K562 (cell line): ENCODE data around the gene OR1D5. TPM values are rescaled to one million over a fixed set of nuclear protein-coding genes. Genes with fewer than 3 reads are reported as not detected.

ENCODE experiments used
- ATAC-seq: fragments of 200-7000 bp; cut with Tn5 transposase; 3 replicates; pipeline ENCODE4 v1.9.1; 2020; ENCODE audit warnings: moderate library complexity
- BruUV-seq: library from RNA; stranded (reverse); fragments of 400-500 nt; replicated peaks from 2 replicates; lab custom pipeline; 2021; lab: Mats Ljungman, UMichigan
- CTCF ChIA-PET: fragments of 300-600 bp; formaldehyde crosslinking; extraction: SDS; loops from one replicate; lab custom pipeline; 2021; ENCODE audit warnings: low intra/inter-chr PET ratio; lab: Yijun Ruan, JAX
- POLR2A ChIA-PET: fragments of 300-600, 350-650 bp; sonication (Branson Sonifier 250); formaldehyde crosslinking; extraction: SDS; loops from one replicate; lab custom pipeline; 2021; ENCODE audit warnings: antibody characterized with exemption, inconsistent platforms; lab: Yijun Ruan, JAX
- DNase-seq, 4 experiments: peaks; one replicate each; pipeline versions ENCODE4 v3.0.0 to v3.0.0-alpha.2; 2011 to 2018; ENCODE audit warnings: low spot score in 3 of 4, mixed read lengths in 3 of 4; ENCODE audit errors: extremely low read depth in 1 of 4
- FAIRE-seq: peaks from 2 replicates; lab custom pipeline; 2011; peaks lifted over from hg19 to GRCh38; lab: Jason Lieb, UNC
- H2AFZ ChIP-seq: 2 replicates; pipeline ENCODE4 v1.6.0; 2011; ENCODE audit warnings: low read depth, low read length, control low read depth, inconsistent platforms
- H3K27ac ChIP-seq: fragments of 200-600 bp; 3 replicates; pipeline ENCODE4 v1.8.0; 2011; ENCODE audit warnings: low read depth, mild to moderate bottlenecking, control low read depth, inconsistent platforms, low read length, moderate library complexity, mixed read lengths; ENCODE audit errors: extremely low read depth
- H3K27me3 ChIP-seq, 2 experiments: fragments of 300-600 bp in 1 of 2; 2 replicates in 1 of 2; 3 replicates in 1 of 2; pipeline versions ENCODE4 v1.6.0 to v1.8.0; 2011; ENCODE audit warnings: inconsistent platforms in 2 of 2, low read length in 2 of 2, mild to moderate bottlenecking in 1 of 2, mixed read lengths in 1 of 2, moderate library complexity in 1 of 2; ENCODE audit not compliant: control insufficient read depth in 2 of 2, insufficient read depth in 2 of 2
- H3K36me3 ChIP-seq: fragments of 300-600 bp; 3 replicates; pipeline ENCODE4 v1.8.0; 2011; ENCODE audit warnings: mild to moderate bottlenecking, low read length, inconsistent platforms; ENCODE audit not compliant: control insufficient read depth, insufficient read depth
- H3K4me1 ChIP-seq, 2 experiments: fragments of 200-600 bp in 1 of 2; replicated peaks in 1 of 2; 2 replicates in 1 of 2; 3 replicates in 1 of 2; pipeline versions ENCODE4 v1.5.1 to v1.8.0; 2011; ENCODE audit warnings: inconsistent platforms in 2 of 2, low read length in 2 of 2, mild to moderate bottlenecking in 1 of 2, mixed read lengths in 1 of 2, moderate library complexity in 1 of 2; ENCODE audit not compliant: control insufficient read depth in 2 of 2, insufficient read depth in 2 of 2
- H3K4me2 ChIP-seq: 2 replicates; pipeline ENCODE4 v1.6.1; 2011; ENCODE audit warnings: low read length, control low read depth, inconsistent platforms, mixed read lengths; ENCODE audit not compliant: insufficient read depth
- H3K4me3 ChIP-seq: fragments of 200-600 bp; sonication (generic), shearing (Covaris generic); 2 replicates; pipeline ENCODE4 v1.5.1; 2016; ENCODE audit warnings: control low read depth, inconsistent platforms
- H3K79me2 ChIP-seq: fragments of 200-600 bp; 3 replicates; pipeline ENCODE4 v1.8.0; 2011; ENCODE audit warnings: low read length, inconsistent platforms; ENCODE audit not compliant: control insufficient read depth, insufficient read depth
- H3K9ac ChIP-seq, 2 experiments: 2 replicates each; pipeline versions ENCODE4 v1.6.0 to v1.6.1; 2011; ENCODE audit warnings: low read depth in 2 of 2, low read length in 2 of 2, control low read depth in 1 of 2, inconsistent platforms in 1 of 2, mild to moderate bottlenecking in 1 of 2, mixed read lengths in 1 of 2; ENCODE audit not compliant: insufficient read depth in 1 of 2
- H3K9me1 ChIP-seq: one replicate; pipeline ENCODE4 v1.6.0; 2011; ENCODE audit warnings: inconsistent platforms, mild to moderate bottlenecking, low read length, moderate library complexity; ENCODE audit not compliant: control insufficient read depth, insufficient read depth
- H3K9me3 ChIP-seq: replicated peaks from 2 replicates; pipeline ENCODE4 v1.5.1; 2011; ENCODE audit warnings: low read depth, low read length, inconsistent platforms; ENCODE audit not compliant: control insufficient read depth, insufficient read depth
- H4K20me1 ChIP-seq: replicated peaks from 2 replicates; pipeline ENCODE4 v1.6.1; 2011; ENCODE audit warnings: low read length, inconsistent platforms, mixed read lengths; ENCODE audit not compliant: control insufficient read depth, insufficient read depth
- CCNT2 ChIP-seq: IDR thresholded peaks from 2 replicates; pipeline ENCODE4 v1.6.1; 2011; ENCODE audit warnings: borderline replicate concordance, low read depth, mild to moderate bottlenecking, moderate library complexity, mixed read lengths, low read length; ENCODE audit not compliant: insufficient read length; ENCODE audit errors: extremely low read depth
- CREB5 ChIP-seq: fragments of 250-450 bp; sonication (Bioruptor Pico); IDR thresholded peaks from 2 replicates; pipeline ENCODE4 v1.5.0; 2020; ENCODE audit warnings: mild to moderate bottlenecking
- CTCF ChIP-seq, 3 experiments: IDR thresholded peaks in 2 of 3; conservative IDR thresholded peaks in 1 of 3; 2 replicates each; pipeline ENCODE4 v1.5.1; 2011 to 2012; ENCODE audit warnings: low read length in 3 of 3, mild to moderate bottlenecking in 3 of 3, control low read depth in 2 of 3, improper control_type of control experiment in 1 of 3, inconsistent platforms in 1 of 3, low read depth in 1 of 3, mixed read lengths in 1 of 3, moderate library complexity in 1 of 3; ENCODE audit not compliant: insufficient read depth in 2 of 3
- MEF2A ChIP-seq: IDR thresholded peaks from 2 replicates; pipeline ENCODE4 v1.6.1; 2011; ENCODE audit warnings: low read depth, mild to moderate bottlenecking, low read length, moderate library complexity; ENCODE audit not compliant: control insufficient read depth
- PREB ChIP-seq: sonication (generic); formaldehyde crosslinking; IDR thresholded peaks from 2 replicates; pipeline ENCODE4 v1.8.1; 2023; ENCODE audit warnings: mild to moderate bottlenecking, missing genetic modification reagents
- PRMT5 ChIP-seq: sonication (generic); formaldehyde crosslinking; IDR thresholded peaks from 2 replicates; pipeline ENCODE4 v1.5.0; 2020; ENCODE audit warnings: missing genetic modification reagents
- RAD21 ChIP-seq, 2 experiments: fragments of 250-450 bp in 1 of 2; fragments of 450-650 bp in 1 of 2; sonication (Bioruptor Pico) in 1 of 2; formaldehyde crosslinking in 1 of 2; IDR thresholded peaks in 1 of 2; conservative IDR thresholded peaks in 1 of 2; 2 replicates each; pipeline versions ENCODE4 v1.4.0 to v1.8.0; 2020 to 2022; ENCODE audit warnings: mild to moderate bottlenecking in 2 of 2, moderate library complexity in 1 of 2
- SIX5 ChIP-seq, 2 experiments: IDR thresholded peaks; 2 replicates each; pipeline ENCODE4 v1.6.1; 2011; ENCODE audit warnings: low read length in 2 of 2, borderline replicate concordance in 1 of 2, low read depth in 1 of 2, mild to moderate bottlenecking in 1 of 2, moderate library complexity in 1 of 2; ENCODE audit not compliant: insufficient read depth in 1 of 2
- SMC3 ChIP-seq: conservative IDR thresholded peaks from 2 replicates; pipeline ENCODE4 v1.6.1; 2011; ENCODE audit warnings: low read depth, low read length, improper control_type of control experiment; ENCODE audit not compliant: insufficient read depth
- STAG1 ChIP-seq: sonication (generic); formaldehyde crosslinking; IDR thresholded peaks from 2 replicates; pipeline ENCODE4 v1.5.0; 2020; ENCODE audit warnings: missing genetic modification reagents, borderline replicate concordance
- ZC3H8 ChIP-seq: fragments of 450-650 bp; IDR thresholded peaks from 2 replicates; pipeline ENCODE4 v1.6.1; 2017
- ZSCAN32 ChIP-seq: fragments of 450-650 bp; formaldehyde crosslinking; IDR thresholded peaks from 2 replicates; pipeline ENCODE4 v1.4.0; 2020; ENCODE audit warnings: mild to moderate bottlenecking, moderate library complexity
- WGBS: fragments of 100-300 bp; shearing (Covaris generic); methylation state at CpG from one replicate; pipeline ENCODE4 v1.1.6; 2016; ENCODE audit warnings: low coverage, mixed read lengths; ENCODE audit not compliant: insufficient coverage; ENCODE audit errors: missing lambda C conversion rate; 5-methylcytosine and 5-hydroxymethylcytosine counted together
- in situ Hi-C: fragments of 300-500 bp; cut with MboI; formaldehyde crosslinking; loops from 4 replicates; pipeline ENCODE4 v1.15.0; 2018; ENCODE audit warnings: inconsistent platforms, mixed read lengths
- intact Hi-C: fragments of 100-400 bp; cut with micrococcal nuclease; formaldehyde crosslinking; loops from 2 replicates; pipeline ENCODE4 v1.14.2; 2022
- polyA plus RNA-seq, 8 experiments: library from polyadenylated mRNA; depleted of rRNA in 4 of 8; stranded (reverse) in 5 of 8; unstranded in 3 of 8; fragments of >200 nt; fragmentation: Nextera tagmentation in 2 of 8; fragmentation: Illumina TruSeq in 1 of 8; extraction: Ambion mirVana in 2 of 8; extraction: Trizol in 1 of 8; gene quantifications; 2 replicates each; pipeline versions ENCODE4 v1.2.1 to v1.2.3, GENCODE V29; 2011 to 2014; ENCODE audit warnings: inconsistent platforms in 1 of 8, missing spikeins in 1 of 8
- total RNA-seq, 7 experiments: library from RNA; depleted of rRNA in 6 of 7; stranded (reverse); fragments of >200 nt in 6 of 7; fragmentation: Illumina TruSeq in 2 of 7; extraction: Trizol in 2 of 7; gene quantifications; 2 replicates each; pipeline versions ENCODE4 v1.2.1 to v1.2.3, GENCODE V29; 2011 to 2021; ENCODE audit warnings: low replicate concordance in 1 of 7

The OR1D5 gene
- total and polyA plus RNA-seq, 9 of the 15 experiments (the other 6 are each of a cell fraction or from before 2014, with no cell fraction given) = not detected

- no peak overlapping the region for H3K9ac ChIP-seq
- H3K9me1 ChIP-seq = no peaks in the 10 kb centered on the region
- ATAC-seq (peak; percentile 94), FAIRE-seq (no peak), DNase-seq (peak; percentile 46 to 66 (median 65))
- H3K4me3 ChIP-seq = no peak overlapping the region
- H3K79me2 ChIP-seq = no peaks in the 10 kb centered on the region
- H3K9me3 ChIP-seq = no peaks in the 10 kb centered on the region
- H4K20me1 ChIP-seq = 0 out of 2 replicates have a peak, but pooled peaks cover 4% of the 10 kb centered on the region
- H3K27me3 ChIP-seq = peaks cover 2 to 11% of the 10 kb centered on the region in 2 experiments; a peak in 4 of 5 replicates
- no peaks in the 10 kb centered on the region for H3K36me3 ChIP-seq
- intact Hi-C loops = loop anchor here (5.0 kb wide), 1 partner anchor 166 kb away; no protein-coding TSS in a partner anchor
- no peak overlapping the region for H3K4me2 ChIP-seq
- in situ Hi-C loops = loop anchor here (25.0 kb wide), 1 partner anchor 176 kb away; no protein-coding TSS in a partner anchor
- BruUV-seq = no TSS peak
- H3K4me1 ChIP-seq = no peaks in the 10 kb centered on the region
- no peak overlapping the region for H3K27ac ChIP-seq
- POLR2A ChIA-PET = interaction anchor here (0.5 to 0.8 kb wide), 6 partner anchors 10 to 597 kb away, joined by 3 to 5 read pairs (median 4); no protein-coding TSS in a partner anchor
- 23% methylated on average over 7 of the region's 21 CpGs for WGBS
- CTCF ChIA-PET = interaction anchor here (0.6 to 1.5 kb wide), 3 partner anchors 164 to 194 kb away, joined by 3 to 7 read pairs (median 5); no protein-coding TSS in a partner anchor
- no peak overlapping the region for H2AFZ ChIP-seq
- no peak for TF ChIP-seq ZSCAN32
- TF ChIP-seq PRMT5 (CRISPR knock-in tag) = no peak
- TF ChIP-seq CCNT2 = no peak
- TF ChIP-seq ZC3H8 = no peak
- no peak for TF ChIP-seq MEF2A
- TF ChIP-seq PREB = no peak
- peak; percentile 59; the same call in 1 of the 2 replicates for TF ChIP-seq STAG1 (CRISPR knock-in tag)
- peak; percentile 46 to 74 for TF ChIP-seq RAD21 (CRISPR knock-in tag; conservative IDR thresholded peaks at IDR 0.05 in 1 of 2, IDR thresholded peaks at IDR 0.05 in 1 of 2)
- TF ChIP-seq SIX5 (IDR thresholded peaks at IDR 0.05; ENCODE audit: borderline replicate concordance in 1 of 2, insufficient read depth in 1 of 2, low read depth in 1 of 2, low read length in 2 of 2) = no peak
- TF ChIP-seq SMC3 = peak; percentile 66
- no peak for TF ChIP-seq CREB5 (CRISPR knock-in tag)
- peak; percentile 64 to 76 (median 67) for TF ChIP-seq CTCF (IDR thresholded peaks at IDR 0.05 in 2 of 3, conservative IDR thresholded peaks at IDR 0.05 in 1 of 3; ENCODE audit: insufficient read depth in 2 of 3, low read depth in 1 of 3, low read length in 3 of 3)
Measured at GRCh38 chr17:3012926-3013581, 50.4 kb downstream of the OR1D5 start.
